ENCODE results near the gene A2M. TPM values are rescaled to one million over a fixed set of nuclear protein-coding genes. Genes with fewer than 3 reads are reported as not detected.

A2M gene
- total RNA-seq, 1 experiment from 2014 or later: not detected

GRCh38 chr12:9066183-9066623 is 49.5 kb downstream of the A2M start:
- Histone ChIP-seq H3K36me3 (ENCODE audit: low read depth) (no peaks in the 10 kb centered on the region), H3K4me2 (no peak overlapping the region), H3K4me1 (replicated peaks; ENCODE audit: insufficient read depth) (peaks cover 6% of the 10 kb centered on the region), H4K20me1 (ENCODE audit: insufficient read depth) (no peaks in the 10 kb centered on the region), H3K9me3 (ENCODE audit: insufficient read depth, low read depth) (no peaks in the 10 kb centered on the region; the same call in 1 of the 2 replicates), H2AFZ (no peak overlapping the region), H3K9me2 (ENCODE audit: insufficient read depth) (no peaks in the 10 kb centered on the region; the same call in 1 of the 2 replicates), H3F3A (ENCODE audit: insufficient read depth, low read depth) (peaks cover 5% of the 10 kb centered on the region; the same call in 1 of the 2 replicates), H3K79me2 (ENCODE audit: low read depth) (no peaks in the 10 kb centered on the region), H3K27me3 (ENCODE audit: insufficient read depth, low read depth) (no peaks in the 10 kb centered on the region; the same call in 1 of the 2 replicates), H3K4me3 (no peak overlapping the region), H3K27ac (no peak overlapping the region)
- intact Hi-C loops (cut with micrococcal nuclease; ENCODE audit: unreplicated experiment): no loop called here
- no peak for DNase-seq
- POLR2A ChIA-PET (ENCODE audit: unreplicated experiment): no interaction called here
- TF ChIP-seq CTCF (conservative IDR thresholded peaks at IDR 0.05) (no peak), EZH2 (IDR thresholded peaks at IDR 0.05; ENCODE audit: low read depth) (no peak)
- BruUV-seq (replicated peaks): no TSS peak
- CTCF ChIA-PET: interaction anchor here (0.6 to 0.7 kb wide), 2 partner anchors 409 to 1072 kb away, joined by 4 to 6 read pairs; no protein-coding TSS in a partner anchor

- intact Hi-C loops (cut with micrococcal nuclease; ENCODE audit: unreplicated experiment): no loop called here
- no peak for TF ChIP-seq CTCF (conservative IDR thresholded peaks at IDR 0.05)
- no peak for TF ChIP-seq EZH2 (IDR thresholded peaks at IDR 0.05; ENCODE audit: low read depth)
- peak overlapping the region; percentile 59; the same call in 1 of the 2 replicates for H3K4me3 ChIP-seq
- CTCF ChIA-PET: interaction anchor here (0.6 kb wide), 1 partner anchor 408 kb away, joined by 11 read pairs; no protein-coding TSS in a partner anchor
- POLR2A ChIA-PET (ENCODE audit: unreplicated experiment): interaction anchor here (0.6 to 0.7 kb wide), 5 partner anchors 18 to 1000 kb away, joined by 3 to 13 read pairs (median 3); no protein-coding TSS in a partner anchor
- BruUV-seq (replicated peaks): no TSS peak
- H3K27ac ChIP-seq: no peak overlapping the region
- no peaks in the 10 kb centered on the region; the same call in 1 of the 2 replicates for H3K27me3 ChIP-seq (ENCODE audit: insufficient read depth, low read depth)
- no peaks in the 10 kb centered on the region; the same call in 1 of the 2 replicates for H3K9me3 ChIP-seq (ENCODE audit: insufficient read depth, low read depth)
- DNase-seq: no peak
- no peaks in the 10 kb centered on the region for H3K79me2 ChIP-seq (ENCODE audit: low read depth)
- H3K9me2 ChIP-seq (ENCODE audit: insufficient read depth): no peaks in the 10 kb centered on the region; the same call in 1 of the 2 replicates
- H4K20me1 ChIP-seq (ENCODE audit: insufficient read depth): no peaks in the 10 kb centered on the region
- peaks cover 6% of the 10 kb centered on the region for H3K4me1 ChIP-seq (replicated peaks; ENCODE audit: insufficient read depth)
- no peaks in the 10 kb centered on the region for H3K36me3 ChIP-seq (ENCODE audit: low read depth)
- peaks cover 5% of the 10 kb centered on the region; the same call in 1 of the 2 replicates for H3F3A ChIP-seq (ENCODE audit: insufficient read depth, low read depth)
- H2AFZ ChIP-seq: peak overlapping the region; percentile 98
- H3K4me2 ChIP-seq: peak overlapping the region; percentile 94
These were observed 50.2 kb downstream of the A2M start for GRCh38 chr12:9065607-9065856.

GRCh38 chr12:9064815-9065606 is 50.7 kb downstream of the A2M start:
- Histone ChIP-seq H3K4me2 (peak overlapping the region; percentile 94), H2AFZ (peak overlapping the region; percentile 98), H3F3A (ENCODE audit: insufficient read depth, low read depth) (peaks cover 5% of the 10 kb centered on the region; the same call in 1 of the 2 replicates), H3K36me3 (ENCODE audit: low read depth) (no peaks in the 10 kb centered on the region), H3K4me1 (replicated peaks; ENCODE audit: insufficient read depth) (peaks cover 6% of the 10 kb centered on the region), H3K79me2 (ENCODE audit: low read depth) (no peaks in the 10 kb centered on the region), H3K9me3 (ENCODE audit: insufficient read depth, low read depth) (no peaks in the 10 kb centered on the region; the same call in 1 of the 2 replicates), H3K9me2 (ENCODE audit: insufficient read depth) (no peaks in the 10 kb centered on the region; the same call in 1 of the 2 replicates), H4K20me1 (ENCODE audit: insufficient read depth) (no peaks in the 10 kb centered on the region), H3K4me3 (peak overlapping the region; percentile 82), H3K27me3 (ENCODE audit: insufficient read depth, low read depth) (no peaks in the 10 kb centered on the region; the same call in 1 of the 2 replicates), H3K27ac (peak overlapping the region; percentile 56)
- TF ChIP-seq EZH2 (IDR thresholded peaks at IDR 0.05; ENCODE audit: low read depth): no peak
- no peak for TF ChIP-seq CTCF (conservative IDR thresholded peaks at IDR 0.05)
- BruUV-seq (replicated peaks): no TSS peak
- peak; percentile 63 to 90 for DNase-seq
- intact Hi-C loops (cut with micrococcal nuclease; ENCODE audit: unreplicated experiment): loop anchor here (5.0 kb wide), 1 partner anchor 732 kb away; no protein-coding TSS in a partner anchor
- POLR2A ChIA-PET (ENCODE audit: unreplicated experiment): interaction anchor here (0.6 to 0.7 kb wide), 5 partner anchors 18 to 1000 kb away, joined by 3 to 13 read pairs (median 3); no protein-coding TSS in a partner anchor
- CTCF ChIA-PET: interaction anchor here (0.6 kb wide), 1 partner anchor 408 kb away, joined by 11 read pairs; no protein-coding TSS in a partner anchor

All from PC-9 (cell line).